ENCODE data around the gene SLC6A4.

DNA sequence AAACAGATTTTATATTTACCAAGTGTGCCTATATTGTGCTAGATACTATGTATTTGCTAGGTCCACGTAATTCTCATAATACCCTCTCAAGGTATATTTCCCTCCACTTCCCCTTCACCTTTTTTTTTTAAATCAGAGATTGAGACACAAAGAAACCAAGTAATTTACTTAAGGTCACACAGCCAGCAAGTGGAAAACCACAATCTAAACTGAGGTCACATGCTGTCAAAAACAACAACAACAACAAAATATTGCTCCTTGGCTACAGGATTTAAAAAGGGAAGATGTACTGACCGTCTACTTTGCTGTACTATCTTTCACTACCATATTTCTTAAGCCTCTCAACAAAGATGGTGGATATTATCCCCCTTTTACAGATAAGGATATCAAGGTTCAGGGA is 40.4 kb upstream of the SLC6A4 start:
- TF ChIP-seq, protein P1, sequence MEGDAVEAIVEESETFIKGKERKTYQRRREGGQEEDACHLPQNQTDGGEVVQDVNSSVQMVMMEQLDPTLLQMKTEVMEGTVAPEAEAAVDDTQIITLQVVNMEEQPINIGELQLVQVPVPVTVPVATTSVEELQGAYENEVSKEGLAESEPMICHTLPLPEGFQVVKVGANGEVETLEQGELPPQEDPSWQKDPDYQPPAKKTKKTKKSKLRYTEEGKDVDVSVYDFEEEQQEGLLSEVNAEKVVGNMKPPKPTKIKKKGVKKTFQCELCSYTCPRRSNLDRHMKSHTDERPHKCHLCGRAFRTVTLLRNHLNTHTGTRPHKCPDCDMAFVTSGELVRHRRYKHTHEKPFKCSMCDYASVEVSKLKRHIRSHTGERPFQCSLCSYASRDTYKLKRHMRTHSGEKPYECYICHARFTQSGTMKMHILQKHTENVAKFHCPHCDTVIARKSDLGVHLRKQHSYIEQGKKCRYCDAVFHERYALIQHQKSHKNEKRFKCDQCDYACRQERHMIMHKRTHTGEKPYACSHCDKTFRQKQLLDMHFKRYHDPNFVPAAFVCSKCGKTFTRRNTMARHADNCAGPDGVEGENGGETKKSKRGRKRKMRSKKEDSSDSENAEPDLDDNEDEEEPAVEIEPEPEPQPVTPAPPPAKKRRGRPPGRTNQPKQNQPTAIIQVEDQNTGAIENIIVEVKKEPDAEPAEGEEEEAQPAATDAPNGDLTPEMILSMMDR (IDR thresholded peaks at IDR 0.05; ENCODE audit: insufficient read depth, low read length) = no peak
- TF ChIP-seq POLR2AphosphoS5 (IDR thresholded peaks at IDR 0.05; ENCODE audit: low read depth) = no peak
- TF ChIP-seq, protein P2, sequence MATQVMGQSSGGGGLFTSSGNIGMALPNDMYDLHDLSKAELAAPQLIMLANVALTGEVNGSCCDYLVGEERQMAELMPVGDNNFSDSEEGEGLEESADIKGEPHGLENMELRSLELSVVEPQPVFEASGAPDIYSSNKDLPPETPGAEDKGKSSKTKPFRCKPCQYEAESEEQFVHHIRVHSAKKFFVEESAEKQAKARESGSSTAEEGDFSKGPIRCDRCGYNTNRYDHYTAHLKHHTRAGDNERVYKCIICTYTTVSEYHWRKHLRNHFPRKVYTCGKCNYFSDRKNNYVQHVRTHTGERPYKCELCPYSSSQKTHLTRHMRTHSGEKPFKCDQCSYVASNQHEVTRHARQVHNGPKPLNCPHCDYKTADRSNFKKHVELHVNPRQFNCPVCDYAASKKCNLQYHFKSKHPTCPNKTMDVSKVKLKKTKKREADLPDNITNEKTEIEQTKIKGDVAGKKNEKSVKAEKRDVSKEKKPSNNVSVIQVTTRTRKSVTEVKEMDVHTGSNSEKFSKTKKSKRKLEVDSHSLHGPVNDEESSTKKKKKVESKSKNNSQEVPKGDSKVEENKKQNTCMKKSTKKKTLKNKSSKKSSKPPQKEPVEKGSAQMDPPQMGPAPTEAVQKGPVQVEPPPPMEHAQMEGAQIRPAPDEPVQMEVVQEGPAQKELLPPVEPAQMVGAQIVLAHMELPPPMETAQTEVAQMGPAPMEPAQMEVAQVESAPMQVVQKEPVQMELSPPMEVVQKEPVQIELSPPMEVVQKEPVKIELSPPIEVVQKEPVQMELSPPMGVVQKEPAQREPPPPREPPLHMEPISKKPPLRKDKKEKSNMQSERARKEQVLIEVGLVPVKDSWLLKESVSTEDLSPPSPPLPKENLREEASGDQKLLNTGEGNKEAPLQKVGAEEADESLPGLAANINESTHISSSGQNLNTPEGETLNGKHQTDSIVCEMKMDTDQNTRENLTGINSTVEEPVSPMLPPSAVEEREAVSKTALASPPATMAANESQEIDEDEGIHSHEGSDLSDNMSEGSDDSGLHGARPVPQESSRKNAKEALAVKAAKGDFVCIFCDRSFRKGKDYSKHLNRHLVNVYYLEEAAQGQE (IDR thresholded peaks at IDR 0.05; ENCODE audit: insufficient replicate concordance, low read depth) = no peak
- TF ChIP-seq GABPA (IDR thresholded peaks at IDR 0.05; ENCODE audit: low read depth) = no peak
- TF ChIP-seq SPI1 (IDR thresholded peaks at IDR 0.05; ENCODE audit: borderline replicate concordance, low read depth) = no peak
